Measurements from ENCODE around the gene LIMK1. TPM values are rescaled to one million over a fixed set of nuclear protein-coding genes. Genes with fewer than 3 reads are reported as not detected.

Gene LIMK1
- polyA plus RNA-seq, 2 of the 4 experiments (the other 2 are of a cell fraction) = 17.6 to 28.9 TPM

- ChIA-PET POLR2A (no interaction called here), CTCF (interaction anchor here (0.6 to 2.5 kb wide), 5 partner anchors 8 to 296 kb away, joined by 3 to 9 read pairs (median 4); no protein-coding TSS in a partner anchor)
- DNase-seq (ENCODE audit: low read depth in 1 of 2, low spot score in 1 of 2) (no peak), ATAC-seq (no peak), FAIRE-seq (no peak)
- Histone ChIP-seq H3K4me3 (no peak overlapping the region), H3K4me2 (no peak overlapping the region), H3K27ac (no peak overlapping the region), H3K9me3 (no peaks in the 10 kb centered on the region), H3K4me1 (no peaks in the 10 kb centered on the region)
- TF ChIP-seq MAFK (IDR thresholded peaks at IDR 0.05; ENCODE audit: partially characterized antibody) (no peak), POLR2AphosphoS2 (conservative IDR thresholded peaks at IDR 0.05; ENCODE audit: low read length) (no peak), TP53 (CRISPR knock-in tag; IDR thresholded peaks at IDR 0.05) (no peak), BHLHE40 (IDR thresholded peaks at IDR 0.05; ENCODE audit: low read depth, low read length) (no peak), ZC3H11A (IDR thresholded peaks at IDR 0.05) (no peak), HDAC2 (IDR thresholded peaks at IDR 0.05) (no peak)
- WGBS (ENCODE audit: missing lambda C conversion rate) = 83% methylated on average over 8 of the region's 8 CpGs
Observed at GRCh38 chr7:74104702-74105101, 21.1 kb downstream of the LIMK1 start.

- no peak overlapping the region for H3K4me2 ChIP-seq
- no peaks in the 10 kb centered on the region for H3K9me3 ChIP-seq
- TF ChIP-seq USF2 (IDR thresholded peaks at IDR 0.05) (no peak), NR3C1 (IDR thresholded peaks at IDR 0.05) (no peak), HDAC2 (IDR thresholded peaks at IDR 0.05) (no peak), BHLHE40 (IDR thresholded peaks at IDR 0.05; ENCODE audit: low read depth, low read length) (no peak), FOSL2 (IDR thresholded peaks at IDR 0.05) (no peak), FOSL2 (CRISPR knock-in tag; IDR thresholded peaks at IDR 0.05) (no peak), EHF (CRISPR knock-in tag; IDR thresholded peaks at IDR 0.05) (no peak), SREBF2 (IDR thresholded peaks at IDR 0.05) (no peak), JUNB (IDR thresholded peaks at IDR 0.05) (no peak), CEBPB (IDR thresholded peaks at IDR 0.05) (no peak), CTCF (IDR thresholded peaks at IDR 0.05) (no peak), MAFK (IDR thresholded peaks at IDR 0.05; ENCODE audit: partially characterized antibody) (no peak), CHD2 (IDR thresholded peaks at IDR 0.05; ENCODE audit: low read length, partially characterized antibody) (no peak), KDM5A (IDR thresholded peaks at IDR 0.05) (no peak), SMC3 (IDR thresholded peaks at IDR 0.05) (no peak), ZC3H11A (IDR thresholded peaks at IDR 0.05) (no peak), CHD4 (IDR thresholded peaks at IDR 0.05; ENCODE audit: borderline replicate concordance) (no peak), ATOH8 (CRISPR knock-in tag; IDR thresholded peaks at IDR 0.05; ENCODE audit: low read depth) (no peak), POLR2A (IDR thresholded peaks at IDR 0.05; ENCODE audit: low read length) (no peak)
- H3K4me3 ChIP-seq = no peak overlapping the region
- ChIA-PET CTCF (interaction anchor here (1.0 to 1.4 kb wide), 3 partner anchors 9 to 295 kb away, joined by 3 to 5 read pairs (median 4); no protein-coding TSS in a partner anchor), POLR2A (no interaction called here)
- DNase-seq (ENCODE audit: low read depth in 1 of 2, low spot score in 1 of 2) (no peak), ATAC-seq (no peak), FAIRE-seq (no peak)
- no peaks in the 10 kb centered on the region for H3K4me1 ChIP-seq
- no peak overlapping the region for H3K27ac ChIP-seq
- 89% methylated on average over 4 of the region's 11 CpGs for WGBS (ENCODE audit: missing lambda C conversion rate)
Observed at GRCh38 chr7:74105992-74106391, 22.4 kb downstream of the LIMK1 start.

GRCh38 chr7:74106846-74107245 lies 23.2 kb downstream of the LIMK1 start:
- no peak; a peak in 1 of 6 replicates for ATAC-seq
- POLR2A ChIA-PET = interaction anchor here (0.6 kb wide), 1 partner anchor 10 kb away, joined by 3 read pairs; no protein-coding TSS in a partner anchor
- no peak for FAIRE-seq
- CTCF ChIA-PET = interaction anchor here (1.0 to 1.4 kb wide), 2 partner anchors 10 to 294 kb away, joined by 3 to 5 read pairs; no protein-coding TSS in a partner anchor
- H3K4me3 ChIP-seq = no peak overlapping the region
- H3K9me3 ChIP-seq = no peaks in the 10 kb centered on the region
- H3K27ac ChIP-seq = no peak overlapping the region
- no peak overlapping the region for H3K4me2 ChIP-seq
- no peaks in the 10 kb centered on the region for H3K4me1 ChIP-seq
- WGBS (ENCODE audit: missing lambda C conversion rate) = 95% methylated on average over 11 of the region's 18 CpGs
- TF ChIP-seq HOXB13 (CRISPR knock-in tag; IDR thresholded peaks at IDR 0.05; ENCODE audit: low read depth) = no peak
- no peak for TF ChIP-seq RARB (CRISPR knock-in tag; IDR thresholded peaks at IDR 0.05)
- DNase-seq (ENCODE audit: low read depth in 1 of 2, low spot score in 1 of 2) = no peak
